HG02840 (cell line): ENCODE measurements around the gene PRRT4.

ENCODE experiments used
- ATAC-seq: cut with Tn5 transposase; IDR thresholded peaks from one replicate; pipeline ENCODE4 v1.9.1; 2021; ENCODE audit warnings: mild to moderate bottlenecking, moderate library complexity, moderate number of reproducible peaks; ENCODE audit not compliant: unreplicated experiment, low FRiP score

The PRRT4 gene

GRCh38 chr7:128361411-128362379 lies at the start of gene PRRT4:
Gene PRRT4, minus strand, starts transcription at chr7:128361690.
- ATAC-seq: no peak

DNA sequence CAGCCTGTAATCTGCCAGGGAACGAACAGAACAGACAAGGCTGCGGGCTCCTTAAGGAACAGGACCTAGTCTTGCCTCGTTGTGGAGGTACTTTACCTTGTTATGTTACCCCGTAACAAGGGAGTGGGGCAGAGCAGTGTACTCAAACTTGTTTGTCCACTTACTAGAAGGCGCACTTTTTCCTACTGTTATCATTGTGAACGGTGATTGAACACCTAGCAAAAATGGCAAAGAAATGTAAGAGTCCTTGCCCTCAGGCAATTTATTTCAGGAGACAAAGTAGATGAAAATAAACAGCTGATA lies 48.9 kb upstream of the PRRT4 start:
- no peak for ATAC-seq

DNA sequence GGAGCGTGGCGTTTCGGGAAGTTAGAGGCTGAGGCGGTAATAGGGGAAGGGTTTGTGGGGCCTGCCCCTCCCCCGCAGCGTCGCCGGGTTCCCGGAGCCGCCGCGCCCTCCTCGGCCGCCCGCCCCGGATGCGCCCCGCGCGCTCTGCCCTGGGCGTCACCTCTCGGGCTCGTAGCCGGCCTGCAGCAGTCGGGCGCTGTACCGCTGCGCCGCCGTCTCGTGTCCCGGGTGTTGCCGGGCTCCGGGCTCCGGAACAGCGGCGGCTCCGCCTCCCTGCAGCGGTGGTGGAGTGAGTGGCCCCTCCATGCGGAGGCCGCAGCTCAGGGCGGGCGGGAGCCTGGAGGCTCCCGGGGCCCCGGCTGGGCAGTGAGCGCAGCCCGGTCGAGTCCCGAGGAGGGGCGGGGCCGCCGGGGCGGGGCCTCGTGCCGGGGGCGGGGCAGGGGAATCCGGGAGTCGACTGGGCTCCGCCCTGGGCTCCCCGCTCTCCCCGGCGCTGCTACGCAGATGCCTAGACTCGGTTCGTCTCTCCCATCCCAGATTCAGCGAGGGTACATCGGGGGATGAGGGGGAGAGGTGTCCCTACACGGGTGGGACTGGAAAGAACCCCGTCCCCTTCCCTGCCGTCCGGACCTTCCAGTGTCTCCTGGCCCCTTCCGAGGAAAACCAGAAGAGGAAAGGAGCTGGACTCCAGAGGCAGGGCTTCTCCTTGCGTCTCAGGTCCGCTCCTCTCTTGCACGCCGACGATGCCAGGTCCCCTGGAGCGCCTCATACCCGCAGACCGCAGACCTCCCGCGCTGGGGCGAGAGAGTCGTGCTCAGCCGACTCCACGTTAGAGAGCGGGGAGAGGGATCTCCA lies 48.3 kb upstream of the PRRT4 start, which contains the start of gene IMPDH1:
IMPDH1 (minus strand) TSS at position 387 of the 855 bp plus-strand sequence; CDS start at position 306, 81 bp downstream.
- peak; percentile 72 for ATAC-seq

GRCh38 chr7:128408709-128409595 lies 47.5 kb upstream of the PRRT4 start:
- ATAC-seq: no peak

- ATAC-seq: no peak
These were observed 46.5 kb upstream of the PRRT4 start for GRCh38 chr7:128407751-128408708.

DNA sequence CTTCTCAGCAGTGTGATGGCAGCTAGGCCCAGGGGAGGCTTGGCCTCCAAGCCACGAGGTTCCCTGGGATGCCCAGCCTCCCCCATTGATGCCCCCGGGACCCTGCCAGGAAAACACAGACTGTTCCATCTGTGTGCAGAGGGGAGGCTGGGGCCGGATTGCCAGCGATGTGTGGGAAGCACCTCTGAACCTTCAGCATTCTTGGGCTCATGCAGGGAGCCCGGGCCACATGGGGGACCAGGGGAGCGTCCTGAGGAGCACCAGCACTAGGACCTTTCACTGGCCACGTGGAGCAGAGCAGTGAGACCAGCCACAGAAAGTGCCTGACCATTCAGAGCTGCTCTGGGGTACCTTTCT lies 45.7 kb upstream of the PRRT4 start:
- ATAC-seq: no peak

DNA sequence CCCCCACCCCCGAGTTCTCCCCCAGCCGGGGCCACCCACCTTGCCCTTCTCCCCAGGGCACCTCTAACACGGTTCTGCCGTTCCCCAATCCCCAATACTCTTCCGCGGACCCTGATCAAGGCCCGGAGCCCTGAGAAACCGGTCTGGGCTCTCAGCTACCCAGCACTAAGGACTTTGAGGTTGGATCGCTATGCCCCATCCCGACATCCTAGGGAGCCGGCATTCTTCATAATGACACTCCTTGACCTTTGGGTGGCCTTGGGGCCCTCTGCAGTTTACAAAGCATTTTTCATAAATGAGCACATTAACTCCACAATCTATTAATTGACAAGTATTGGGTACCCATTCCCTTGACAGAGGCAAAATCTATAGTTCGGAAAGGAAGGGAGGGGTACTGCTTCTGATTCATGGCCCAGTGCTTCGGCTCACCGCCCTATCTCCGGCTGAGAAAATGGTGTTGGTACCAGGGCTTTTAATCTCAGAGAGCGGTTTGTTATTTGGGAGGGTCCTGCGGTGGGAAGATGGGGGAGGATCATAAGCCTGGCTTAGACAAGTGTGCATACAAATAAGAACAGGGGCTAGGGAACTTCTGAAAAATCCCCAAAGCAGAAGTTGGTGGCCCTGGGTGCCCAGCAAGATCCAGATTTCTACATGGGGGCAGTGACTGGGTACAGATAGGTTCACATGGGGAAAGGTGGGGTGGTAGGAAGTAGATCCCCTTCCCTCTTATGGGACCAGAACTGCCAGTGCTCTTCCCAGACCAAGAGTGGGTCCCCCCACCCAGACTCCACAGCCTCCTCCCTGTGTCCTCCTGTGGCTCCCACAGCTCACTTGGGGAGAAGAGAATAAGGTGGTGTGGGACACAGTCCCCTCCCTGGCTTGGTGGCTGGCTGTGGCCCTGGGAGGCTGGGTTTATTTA lies 45.1 kb upstream of the PRRT4 start:
- ATAC-seq: no peak

DNA sequence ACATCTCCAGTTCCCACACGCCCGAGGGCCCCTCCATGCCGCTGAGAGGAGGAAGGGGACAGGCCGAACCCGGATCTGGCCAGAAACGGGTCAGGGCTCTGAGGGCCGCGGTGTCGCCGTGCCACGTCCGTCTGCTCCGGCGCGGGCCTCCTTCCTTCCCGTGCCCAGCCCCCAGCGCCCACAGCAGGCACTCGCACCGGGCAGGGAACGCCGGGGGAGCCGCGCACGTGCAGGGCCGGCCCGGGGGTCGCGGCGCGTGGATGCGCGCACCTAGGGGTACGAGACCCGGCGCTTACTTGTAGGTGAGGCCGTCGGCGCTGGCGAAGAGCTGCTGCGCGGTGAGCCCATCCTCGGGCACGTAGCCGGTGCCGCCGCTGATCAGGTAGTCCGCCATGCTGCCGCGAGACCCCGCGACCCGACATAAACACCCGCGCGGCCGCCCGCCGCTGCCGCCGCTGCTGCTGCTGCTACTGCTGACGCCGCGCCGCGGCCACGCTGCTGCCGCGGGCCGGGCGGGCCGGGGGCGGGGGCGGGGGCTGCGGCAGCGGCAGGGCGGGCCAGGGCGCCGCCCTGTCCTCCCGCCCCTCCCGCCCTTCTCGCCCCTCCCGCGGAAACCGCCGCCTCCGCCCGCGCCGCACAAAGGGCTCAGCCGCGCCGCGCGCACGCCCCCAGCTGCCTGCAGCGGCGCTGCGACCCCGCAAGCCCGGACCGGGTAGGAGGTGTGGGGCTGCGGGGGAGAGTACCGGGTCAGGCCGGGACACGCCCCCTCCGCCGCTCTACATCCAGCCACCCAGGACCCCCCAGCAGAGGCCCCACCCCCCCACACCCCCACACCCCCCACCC lies 44.2 kb upstream of the PRRT4 start:
- ATAC-seq: no peak

DNA sequence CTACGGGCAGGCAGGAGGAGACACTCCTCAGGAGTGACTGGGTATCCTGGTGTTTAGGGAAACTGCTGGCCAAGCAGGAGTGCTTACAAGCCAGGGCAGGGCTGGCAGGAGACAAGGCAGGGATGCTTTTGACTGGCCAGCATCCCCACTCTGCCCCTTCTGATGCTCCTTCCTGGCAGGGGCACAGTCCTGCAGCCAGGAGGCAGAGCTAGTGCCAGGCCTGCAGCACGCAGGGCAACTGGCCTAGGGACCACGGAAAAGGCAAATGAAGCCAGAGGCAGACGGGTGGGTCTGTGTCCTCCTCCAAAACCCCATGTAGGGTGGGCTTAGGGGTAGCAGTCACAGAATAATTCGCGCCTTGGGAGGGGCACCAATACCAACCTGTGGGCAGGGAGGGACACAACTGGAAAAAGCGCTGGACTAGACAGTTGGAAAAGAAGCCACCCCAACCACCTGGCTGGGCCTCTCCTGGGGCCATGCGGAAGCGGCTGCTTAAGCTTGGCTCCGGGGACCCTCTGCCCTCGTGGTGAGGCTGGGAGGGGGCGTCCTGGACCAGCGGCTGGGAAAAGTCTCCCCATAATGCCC lies 43.5 kb upstream of the PRRT4 start:
- no peak for ATAC-seq

DNA sequence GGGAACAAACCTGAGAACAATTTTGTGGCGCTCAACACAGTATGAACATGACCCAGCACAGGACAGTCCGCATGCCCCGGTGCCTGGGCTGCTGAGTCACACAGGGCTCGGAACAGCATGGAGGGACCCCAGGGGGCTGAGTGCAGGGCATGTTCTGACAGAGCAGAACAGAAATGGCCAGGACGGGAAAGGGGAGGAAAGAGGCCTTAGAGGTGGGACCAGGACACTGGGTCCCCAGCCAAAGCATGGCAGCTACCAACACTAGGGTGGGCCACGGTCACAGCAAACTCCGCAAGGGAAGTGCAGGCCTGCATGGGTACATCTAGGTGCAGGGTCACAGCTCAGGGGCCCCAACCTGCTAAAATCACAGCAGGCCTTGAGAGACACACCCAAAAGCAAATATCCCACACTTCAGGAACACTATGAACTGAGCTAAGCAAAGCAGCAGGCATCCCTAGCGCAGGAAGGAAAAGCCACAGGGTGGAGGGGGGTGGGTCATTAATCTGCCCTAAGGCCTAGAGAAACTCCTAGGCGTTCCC lies 42.7 kb upstream of the PRRT4 start:
- no peak for ATAC-seq

GRCh38 chr7:128403676-128404075 lies 42.2 kb upstream of the PRRT4 start:
- no peak for ATAC-seq

GRCh38 chr7:128402356-128402755 lies 40.9 kb upstream of the PRRT4 start:
- ATAC-seq: no peak

- no peak for ATAC-seq
These were observed 39.1 kb upstream of the PRRT4 start for GRCh38 chr7:128400566-128400965.

- no peak for ATAC-seq
These were observed 38.5 kb upstream of the PRRT4 start for GRCh38 chr7:128399991-128400390.

- ATAC-seq: no peak
These were observed 37.3 kb upstream of the PRRT4 start for GRCh38 chr7:128398841-128399135.

GRCh38 chr7:128398016-128398840 lies 36.7 kb upstream of the PRRT4 start:
- ATAC-seq: no peak
